ENCODE measurements around the gene ALOX5AP.

The ALOX5AP gene

DNA sequence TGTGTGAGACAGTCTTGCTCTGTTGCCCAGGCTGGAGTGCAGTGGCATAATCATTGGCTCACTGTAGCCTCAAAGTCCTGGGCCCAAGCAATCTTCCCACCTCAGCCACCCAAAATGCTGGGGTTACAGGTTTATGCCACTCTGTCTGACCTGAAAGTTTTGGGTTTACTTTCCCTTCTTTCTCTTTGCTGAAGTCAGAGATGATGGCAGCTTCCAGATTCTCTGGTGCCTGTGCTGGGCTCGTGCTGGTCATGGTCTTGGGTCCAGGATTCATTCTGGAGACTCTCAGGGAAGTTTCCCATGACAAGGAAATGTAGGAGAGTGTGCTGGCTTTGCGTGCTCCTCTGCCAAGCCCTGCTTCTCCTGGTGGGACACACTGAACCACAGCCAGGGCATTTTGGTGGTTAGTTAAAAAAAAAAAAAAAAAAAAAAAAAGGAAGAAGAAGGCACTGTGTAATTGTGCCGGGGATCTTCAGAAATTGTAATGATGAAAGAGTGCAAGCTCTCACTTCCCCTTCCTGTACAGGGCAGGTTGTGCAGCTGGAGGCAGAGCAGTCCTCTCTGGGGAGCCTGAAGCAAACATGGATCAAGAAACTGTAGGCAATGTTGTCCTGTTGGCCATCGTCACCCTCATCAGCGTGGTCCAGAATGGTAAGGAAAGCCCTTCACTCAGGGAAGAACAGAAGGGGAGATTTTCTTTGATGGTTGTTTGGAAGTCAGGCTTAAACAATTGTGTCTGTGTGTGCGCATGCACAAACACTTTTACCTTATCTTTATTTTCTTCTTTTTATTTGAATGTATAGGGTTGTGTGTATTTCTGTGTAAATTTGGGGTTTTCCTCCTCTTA lies at the start of gene ALOX5AP:
Gene ALOX5AP (plus strand): TSS at position 519 of the 847 bp plus-strand sequence. CDS start 63 bp downstream, at position 582.
- DNase-seq (ENCODE audit: low spot score) = no peak

DNA sequence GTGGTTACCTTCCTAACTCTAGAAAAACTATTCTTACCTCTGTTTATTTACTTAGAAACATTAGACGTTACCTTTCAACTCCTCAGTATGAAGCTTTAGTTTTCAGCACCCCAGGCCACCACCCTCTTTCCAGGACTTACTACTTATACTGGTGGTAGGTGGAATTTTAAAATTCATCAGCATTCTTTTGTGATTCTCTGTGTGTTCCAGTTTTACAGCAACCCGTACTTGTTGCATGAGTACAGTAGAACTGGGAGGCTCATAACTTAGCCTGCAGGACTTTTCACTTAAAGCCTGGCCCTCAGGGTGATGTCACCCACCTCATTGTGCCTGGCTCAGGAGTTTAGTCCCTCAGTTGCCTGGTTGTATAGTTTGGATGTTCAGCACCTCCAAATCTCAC lies 49.4 kb upstream of the ALOX5AP start:
- DNase-seq (ENCODE audit: low spot score) = no peak

DNA sequence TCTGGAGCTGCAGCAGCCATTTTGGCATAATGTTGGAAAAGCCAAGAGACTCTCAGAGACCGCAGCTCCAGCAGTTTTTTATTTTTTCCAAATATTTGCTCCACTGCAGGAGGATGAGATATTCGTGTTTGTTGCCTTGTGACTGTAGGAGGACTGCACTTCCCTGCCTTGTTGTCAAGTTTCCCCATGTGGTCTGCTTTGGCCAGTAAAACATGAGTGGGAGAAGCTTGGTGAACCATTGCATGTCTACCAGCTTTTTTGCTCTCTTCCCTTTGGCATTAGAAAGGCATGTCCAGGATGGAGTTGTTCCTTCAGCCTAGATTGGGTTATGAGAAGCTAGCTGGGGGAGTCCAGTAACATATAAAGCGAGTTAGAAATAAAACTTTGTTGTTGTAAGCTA lies 47.7 kb upstream of the ALOX5AP start:
- no peak for DNase-seq (ENCODE audit: low spot score)

DNA sequence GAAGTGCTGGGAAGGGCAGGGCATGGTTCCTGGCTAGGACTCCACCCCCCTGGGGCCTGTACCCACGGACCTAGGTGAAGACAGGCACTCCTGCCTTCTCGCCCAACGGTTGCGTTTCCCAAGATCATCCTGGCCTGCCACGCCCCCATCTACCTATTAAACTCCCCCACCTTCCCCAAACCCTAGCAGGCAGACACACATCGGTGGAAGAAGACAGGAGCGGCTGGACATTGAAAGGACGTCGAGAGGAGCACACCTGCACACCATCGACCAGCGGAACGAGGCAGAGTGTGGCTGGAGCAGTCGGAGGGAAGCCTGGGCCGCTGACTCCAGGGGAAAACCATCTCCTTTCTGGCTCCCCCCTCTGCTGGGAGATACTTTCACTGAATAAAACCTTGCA lies 45.6 kb upstream of the ALOX5AP start:
- DNase-seq (ENCODE audit: low spot score) = no peak

DNA sequence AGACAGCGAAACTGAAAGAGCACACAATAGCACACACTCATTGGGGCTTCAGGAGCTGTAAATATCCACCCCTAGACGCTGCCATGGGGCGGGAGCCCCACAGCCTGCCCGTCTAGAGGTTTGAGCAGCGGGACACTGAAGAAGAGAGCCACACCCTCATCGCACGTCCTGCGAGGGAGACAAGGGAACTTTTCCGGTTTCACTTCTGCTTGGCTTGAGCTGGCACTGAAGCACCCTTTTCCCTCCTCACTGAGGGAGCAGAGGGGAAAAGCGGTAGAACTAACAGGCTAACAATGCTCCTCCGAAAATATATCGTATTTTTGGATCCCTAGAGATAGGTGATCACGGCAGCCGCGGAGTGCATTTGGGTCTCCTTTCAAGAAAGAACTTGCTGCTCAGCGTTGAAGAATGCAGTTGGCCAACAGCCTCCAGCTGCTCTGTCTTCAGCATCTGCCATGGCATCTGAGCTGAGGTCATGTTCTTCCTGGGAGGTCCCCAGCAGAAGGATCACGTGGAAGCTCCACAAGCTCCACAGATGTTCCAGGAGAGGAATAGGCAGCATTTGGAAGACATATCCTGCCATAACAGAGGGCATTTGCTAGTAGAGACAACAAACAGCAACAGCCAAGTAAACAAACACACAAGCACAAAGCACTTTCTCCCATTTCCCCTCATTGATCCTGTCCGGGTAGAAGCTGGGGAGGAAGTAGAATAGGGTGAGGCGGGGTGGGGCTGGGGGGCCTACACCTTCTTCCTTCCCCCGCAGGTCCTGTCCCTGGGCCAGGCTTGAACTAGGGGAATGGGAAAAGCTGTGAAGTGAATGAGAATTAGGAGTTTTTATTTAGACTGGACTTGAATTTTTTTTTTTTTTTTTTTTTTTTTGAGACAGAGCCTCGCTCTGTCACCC lies 44.8 kb upstream of the ALOX5AP start:
- no peak for DNase-seq (ENCODE audit: low spot score)

DNA sequence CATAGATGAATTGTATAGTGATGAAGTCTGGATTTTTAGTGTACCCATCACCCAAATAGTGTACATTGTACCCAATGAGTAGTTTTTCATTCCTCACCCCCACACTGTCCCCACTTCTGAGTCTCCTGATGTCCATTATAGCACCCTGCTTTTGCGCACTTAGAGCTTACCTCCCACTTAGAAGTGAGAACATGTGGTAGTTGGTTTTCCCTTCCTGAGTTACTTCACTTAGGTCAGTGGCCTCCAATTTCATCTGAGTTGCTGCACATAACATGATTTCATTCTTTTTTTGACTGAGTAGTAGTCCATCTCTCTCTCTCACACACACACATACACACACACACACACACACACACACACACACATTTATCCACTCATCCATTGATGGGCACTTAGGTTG lies 43.2 kb upstream of the ALOX5AP start:
- DNase-seq (ENCODE audit: low spot score) = no peak

DNA sequence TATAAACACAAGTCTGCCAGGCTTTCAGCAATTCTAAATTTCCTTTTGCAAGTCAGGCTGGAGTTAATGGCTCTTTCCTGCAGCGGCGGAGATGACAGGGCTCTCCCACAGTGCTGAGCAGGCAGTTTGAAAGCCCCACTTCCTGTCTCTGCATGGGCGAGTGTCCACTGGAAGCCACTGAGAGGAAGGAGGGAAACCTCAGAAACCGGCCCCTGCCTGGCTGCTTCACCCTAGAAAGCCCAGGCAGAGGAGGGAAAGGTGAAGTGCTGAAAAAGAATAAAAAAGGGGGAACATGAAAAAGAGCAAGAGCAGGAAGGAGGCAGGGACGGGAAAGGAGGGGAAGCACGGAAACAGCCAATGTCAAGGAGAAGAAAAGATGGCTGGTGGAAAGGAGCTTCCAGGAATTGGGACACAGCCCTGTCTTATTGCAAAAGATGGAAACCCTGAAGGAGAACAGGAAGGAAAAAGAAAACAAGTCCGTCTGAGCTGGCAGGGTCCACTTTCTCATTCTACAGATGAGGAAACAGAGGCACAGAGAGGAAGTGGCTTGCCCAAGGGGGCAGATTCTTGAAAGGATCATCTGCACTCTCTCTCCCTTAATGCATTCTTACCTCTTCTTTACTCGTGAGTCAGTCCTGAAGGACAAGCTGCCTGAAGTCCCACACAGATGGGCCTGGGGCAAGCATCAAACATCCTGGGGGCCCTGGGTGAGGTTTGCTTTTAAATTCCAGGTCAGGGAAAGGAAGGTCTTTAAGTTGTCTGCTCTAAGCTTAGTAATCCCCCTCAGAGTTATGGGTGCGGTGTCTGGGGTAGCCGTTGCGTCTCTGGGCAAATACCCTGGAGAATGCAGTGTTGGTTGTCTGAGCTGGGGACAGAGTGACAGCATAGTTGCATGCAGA lies 38.8 kb upstream of the ALOX5AP start:
- no peak for DNase-seq (ENCODE audit: low spot score)

DNA sequence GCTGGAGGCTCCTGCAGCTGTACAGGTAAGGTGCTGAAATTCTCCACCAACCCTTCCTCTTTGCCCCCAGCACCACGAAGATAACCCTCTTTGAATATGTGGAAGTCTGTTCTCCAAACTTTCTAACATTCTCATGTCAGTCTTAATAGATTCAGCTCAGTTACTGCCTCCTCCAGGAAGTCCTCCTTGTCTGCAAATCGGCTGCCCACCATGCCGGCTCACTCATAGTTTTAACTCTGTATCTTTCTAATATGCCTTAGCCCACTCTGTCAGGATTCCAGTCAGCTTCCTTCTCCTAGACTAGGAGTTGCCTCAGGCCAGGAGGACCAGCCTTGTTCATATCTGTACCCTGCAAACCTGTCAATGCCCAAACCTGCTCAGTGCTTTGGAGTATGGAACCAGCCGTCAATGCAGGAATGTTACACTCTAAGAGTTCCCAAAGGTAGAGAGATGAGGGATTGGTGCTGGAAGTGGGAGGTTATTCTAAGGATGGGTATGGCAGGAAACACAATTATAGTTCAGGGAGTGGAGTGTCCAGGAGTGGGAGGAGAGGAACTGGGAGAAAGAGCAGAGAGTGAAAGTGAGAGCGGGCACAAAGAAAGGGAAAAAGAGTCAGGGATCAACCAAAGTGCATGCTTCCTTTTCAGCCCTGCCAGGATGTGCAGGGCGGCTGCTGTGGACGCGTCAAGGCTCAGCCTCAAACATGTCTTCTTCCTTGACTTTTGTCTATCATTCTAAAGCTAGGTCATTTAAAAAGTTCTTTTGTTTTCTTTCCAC lies 38.0 kb upstream of the ALOX5AP start:
- peak; percentile 60 for DNase-seq (ENCODE audit: low spot score)

DNA sequence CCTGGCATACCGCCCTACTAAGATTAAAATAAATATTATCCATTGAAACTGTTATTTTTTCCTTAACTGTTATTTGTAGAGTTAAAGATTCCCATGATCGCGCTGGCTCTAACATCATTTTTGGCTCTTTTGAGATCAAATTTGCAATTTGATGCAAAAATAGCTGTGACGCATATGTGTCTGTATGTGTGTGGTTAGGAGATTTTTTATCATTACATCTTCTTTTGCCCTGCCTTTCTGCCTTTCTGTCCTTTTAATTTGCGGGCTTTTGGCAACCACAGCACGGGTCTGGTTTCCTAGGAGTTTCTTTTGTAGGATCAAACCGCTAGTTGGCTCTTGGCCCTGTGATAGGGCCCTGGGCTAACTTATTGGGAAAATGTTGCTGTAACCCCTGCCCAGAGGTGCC lies 37.3 kb upstream of the ALOX5AP start:
- DNase-seq (ENCODE audit: low spot score) = no peak

DNA sequence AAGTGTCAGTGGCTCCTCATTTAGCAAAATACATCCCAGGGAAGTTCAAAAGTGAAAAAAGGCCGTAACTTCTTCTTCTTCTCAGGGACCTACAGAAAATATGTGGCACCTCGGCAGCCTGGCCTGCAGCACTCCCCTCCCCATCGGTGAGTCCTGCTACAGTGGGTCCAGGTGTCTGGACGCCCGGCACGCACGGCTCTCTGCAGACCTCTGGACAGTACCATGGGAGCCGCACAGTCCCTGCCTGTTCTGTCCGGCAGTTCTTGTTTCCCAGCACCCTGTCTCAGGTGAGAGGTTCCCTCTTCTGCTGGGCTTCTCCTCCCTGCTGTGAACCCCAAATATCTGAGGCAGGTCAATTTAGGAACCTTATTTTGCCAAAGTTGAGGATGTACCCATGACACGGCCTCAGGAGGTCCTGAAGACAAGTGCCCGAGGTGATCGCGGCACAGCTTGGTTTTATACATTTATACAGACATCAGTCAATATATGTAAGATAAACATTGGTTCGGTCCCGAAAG lies 36.8 kb upstream of the ALOX5AP start:
- no peak for DNase-seq (ENCODE audit: low spot score)

DNA sequence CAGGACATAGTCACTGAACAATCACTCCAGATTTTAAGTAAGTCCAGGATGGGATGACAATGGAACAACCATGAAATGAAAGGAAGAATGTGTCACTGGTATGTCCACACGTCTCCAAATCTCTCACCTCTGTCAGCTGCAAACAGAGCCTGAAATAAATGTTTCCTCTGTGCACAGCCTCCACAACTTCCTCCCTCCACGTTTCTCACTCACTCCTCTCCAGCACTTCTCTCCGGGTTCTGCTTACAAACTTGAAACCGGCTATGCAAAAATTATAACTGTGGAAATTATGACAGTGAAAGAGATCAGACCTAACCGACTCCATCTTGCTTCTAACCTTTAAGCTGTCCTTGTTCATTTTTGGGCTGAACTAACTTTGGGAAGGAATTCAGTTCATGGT lies 35.0 kb upstream of the ALOX5AP start:
- DNase-seq (ENCODE audit: low spot score) = no peak

DNA sequence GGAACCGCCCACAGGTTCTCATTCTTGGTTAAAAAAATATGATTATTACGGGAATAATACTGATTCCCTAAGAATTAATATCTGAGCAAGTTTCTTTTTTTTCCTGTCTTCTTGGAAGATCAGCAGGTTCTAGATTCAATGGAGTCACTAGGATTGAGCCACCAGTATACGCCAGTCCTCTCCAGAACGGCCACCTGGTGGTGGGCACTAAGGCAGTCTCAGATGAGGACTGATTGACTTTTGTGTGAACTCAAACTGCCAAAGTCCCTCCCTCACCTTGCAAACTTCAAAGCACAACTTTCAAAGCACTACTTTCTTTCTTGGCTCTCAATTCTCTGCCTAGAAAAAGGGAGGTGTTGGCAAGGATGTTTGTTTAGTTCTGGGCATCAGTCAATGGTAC lies 33.3 kb upstream of the ALOX5AP start:
- DNase-seq (ENCODE audit: low spot score) = no peak

DNA sequence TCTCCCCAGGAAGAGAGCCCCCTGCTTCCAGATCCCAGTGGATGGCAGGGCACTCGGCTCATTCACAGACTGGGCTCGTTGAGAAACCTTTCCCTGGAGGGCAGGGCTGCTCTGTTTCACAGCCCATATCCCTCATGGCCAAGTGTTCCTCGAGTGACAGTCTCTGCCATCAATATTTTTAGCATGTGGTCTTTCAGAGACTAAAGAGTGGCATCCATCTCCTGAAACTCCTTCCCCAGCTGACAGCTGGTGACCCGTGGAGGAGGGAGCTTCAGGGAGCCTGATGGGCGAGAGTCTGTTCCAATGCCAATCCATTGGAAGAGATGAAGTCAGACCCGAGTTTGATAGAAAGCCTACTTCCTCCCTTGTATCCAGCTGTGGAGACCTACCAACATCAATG lies 30.7 kb upstream of the ALOX5AP start:
- DNase-seq (ENCODE audit: low spot score) = no peak

DNA sequence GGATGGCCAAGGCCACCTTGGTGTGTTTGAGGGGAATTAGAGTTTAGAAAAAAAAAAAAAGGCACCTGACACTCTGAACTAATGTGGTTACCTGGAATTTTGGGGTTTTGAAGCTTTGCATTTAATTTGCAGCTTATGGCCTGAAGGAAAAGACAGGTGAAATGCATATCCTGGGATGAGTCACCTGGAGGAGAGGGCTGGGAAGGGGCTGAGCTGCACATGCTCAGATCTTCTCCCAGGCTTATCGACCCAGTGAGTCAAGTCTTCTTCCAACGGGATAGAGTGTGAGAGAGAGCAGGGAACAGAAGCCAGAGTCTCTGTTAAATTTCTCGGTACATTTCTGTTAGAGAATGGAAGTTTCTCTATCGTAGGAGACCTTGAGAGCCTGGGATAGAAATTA lies 29.7 kb upstream of the ALOX5AP start:
- no peak for DNase-seq (ENCODE audit: low spot score)

DNA sequence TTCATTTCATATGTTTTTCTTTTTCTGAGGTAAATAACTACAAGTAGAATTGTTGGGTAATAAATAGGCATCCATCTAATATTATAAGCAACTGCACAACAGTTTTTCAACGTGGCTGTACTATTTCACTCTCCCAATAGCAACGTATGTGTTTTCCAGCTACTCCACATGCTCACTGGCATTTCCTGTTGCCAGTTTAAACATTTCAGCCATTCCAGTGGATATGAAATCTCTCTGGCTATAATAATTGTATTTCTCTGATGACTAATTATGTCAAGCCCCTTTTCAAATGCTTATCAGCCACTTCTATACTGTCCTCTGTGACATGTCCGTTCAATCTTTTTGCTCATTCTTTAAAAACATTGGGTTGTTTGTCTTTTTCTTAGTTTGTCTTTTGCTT lies 26.8 kb upstream of the ALOX5AP start:
- DNase-seq (ENCODE audit: low spot score) = peak; percentile 80

DNA sequence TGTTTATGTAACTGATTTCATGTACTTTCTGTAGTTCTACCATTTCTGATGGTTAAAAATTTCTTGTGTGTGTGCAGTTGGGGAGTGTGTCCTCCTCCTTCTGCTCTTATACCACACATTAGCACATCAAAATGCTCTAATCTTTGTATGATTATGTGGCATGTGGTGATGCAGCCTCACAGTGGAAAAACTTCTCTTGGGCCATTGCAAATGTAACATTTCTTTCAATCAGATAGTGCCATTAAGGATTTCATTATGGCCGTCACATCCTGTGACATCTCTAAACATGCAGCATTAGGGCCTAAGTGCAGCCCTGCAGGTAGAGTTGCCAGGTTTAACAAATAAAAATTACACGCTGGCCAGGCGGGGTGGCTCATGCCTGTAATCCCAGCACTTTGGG lies 24.9 kb upstream of the ALOX5AP start:
- no peak for DNase-seq (ENCODE audit: low spot score)

DNA sequence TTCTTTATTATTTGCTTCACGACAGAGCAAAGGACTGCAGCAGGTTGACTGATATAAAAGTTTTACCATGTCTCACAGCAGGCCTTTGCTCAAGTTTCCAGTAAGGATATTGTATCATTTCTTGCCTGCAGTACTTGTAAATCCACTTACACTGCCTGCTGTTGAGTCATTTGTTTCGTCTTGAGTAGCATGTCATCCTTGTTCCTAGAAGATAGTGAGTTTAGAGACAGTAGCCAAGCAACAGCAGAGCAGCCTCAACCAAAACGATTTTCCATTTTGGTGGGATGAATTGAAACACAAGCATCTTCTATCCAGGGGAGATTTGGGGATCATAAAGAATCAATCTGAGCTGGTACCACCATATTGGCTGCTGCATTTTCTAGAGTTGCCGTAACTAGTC lies 24.0 kb upstream of the ALOX5AP start:
- DNase-seq (ENCODE audit: low spot score) = no peak

DNA sequence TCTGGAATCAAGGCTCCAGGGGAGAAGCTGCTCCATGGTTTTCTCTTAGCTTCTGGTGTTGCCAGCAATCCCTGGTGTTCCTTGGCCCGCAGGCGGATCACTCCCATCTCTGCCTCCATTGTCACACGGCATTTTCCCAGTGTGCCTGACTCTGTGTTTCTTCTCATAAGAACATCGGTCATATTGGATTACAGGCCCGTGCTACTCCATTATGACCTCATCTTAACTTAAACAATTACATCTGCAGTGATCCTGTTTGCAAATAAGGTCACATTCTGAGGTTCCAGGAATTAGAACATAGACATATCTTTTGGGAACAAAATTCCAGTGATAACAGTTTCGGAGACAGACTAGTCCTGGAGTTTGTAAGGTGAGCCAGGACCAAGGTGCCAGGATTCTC lies 23.5 kb upstream of the ALOX5AP start:
- no peak for DNase-seq (ENCODE audit: low spot score)

DNA sequence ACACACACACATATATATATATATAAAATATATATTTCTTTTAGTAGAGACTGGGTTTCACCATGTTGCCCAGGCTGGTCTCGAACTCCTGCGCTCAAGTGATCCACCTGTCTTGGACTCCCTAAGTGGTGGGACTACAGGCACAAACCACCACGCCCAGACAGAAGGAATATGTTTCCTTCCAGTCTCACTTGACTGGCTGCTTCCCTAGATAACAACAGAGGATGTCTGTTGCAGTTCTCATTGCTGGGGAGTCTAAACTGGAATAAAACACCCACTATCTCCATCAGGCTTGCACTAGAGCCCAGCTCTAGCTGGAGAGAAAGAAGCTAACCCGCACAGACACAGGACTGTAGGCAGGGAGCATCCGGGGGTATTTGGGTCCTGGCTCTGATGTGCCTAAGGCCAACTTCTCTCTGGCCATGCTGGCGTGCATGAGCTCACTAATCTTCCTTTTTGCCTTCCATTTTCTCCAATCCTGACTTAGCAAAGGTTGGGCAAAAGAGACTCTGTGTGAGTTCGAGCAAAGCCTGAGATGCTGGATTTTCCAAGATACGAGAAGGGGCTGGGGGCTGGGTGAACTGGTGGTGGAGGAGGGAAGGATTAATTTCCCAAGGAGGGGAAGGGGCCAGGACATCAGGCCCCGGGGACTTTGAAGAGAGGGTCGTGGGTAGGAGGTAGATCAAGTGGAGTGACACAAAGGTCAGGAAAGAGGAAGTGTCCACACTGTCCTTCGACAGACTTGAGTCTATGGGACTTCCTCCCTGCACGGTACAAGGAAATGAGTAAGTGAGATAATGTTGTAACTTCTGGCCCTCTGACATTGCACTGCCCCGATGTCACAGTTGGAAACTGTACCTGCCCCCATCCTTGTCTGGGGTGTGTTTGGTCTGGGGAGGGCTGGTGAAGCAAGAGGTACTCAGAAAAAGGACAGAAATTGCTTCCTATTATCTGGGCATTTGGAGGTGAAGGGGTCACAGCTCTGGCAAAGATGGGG lies 22.5 kb upstream of the ALOX5AP start:
- peak; percentile 88 for DNase-seq (ENCODE audit: low spot score)
